Left renal cortex interstitium (tissue), 4 donors: Measurements from ENCODE around the gene SLC7A14. TPM values are rescaled to one million over a fixed set of nuclear protein-coding genes. Genes with fewer than 3 reads are reported as not detected.
"Not testable (repeated sequence)": the region's sequence is repeated elsewhere in the genome, so short reads cannot be mapped to it uniquely, and the experiment has no call there.

ENCODE experiments used
- DNase-seq, 4 donors: peaks; one replicate each; pipeline ENCODE4 v3.0.0-alpha.2; 2013; ENCODE audit warnings: low read depth in 4 of 4, low spot score in 2 of 4, missing footprints in 1 of 4
- polyA plus RNA-seq, 4 donors: library from polyadenylated mRNA; unstranded; fragments of 120-200 nt; gene quantifications; one replicate each; pipeline ENCODE4 v1.2.1, GENCODE V29; 2013; ENCODE audit not compliant: insufficient read length in 4 of 4

The SLC7A14 gene
- polyA plus RNA-seq, 4 donors, result 1.7 to 2.8 (median 2.3) TPM

- no peak for DNase-seq
Measured at GRCh38 chr3:170598091-170598502, 12.2 kb upstream of the SLC7A14 start.

- no peak for DNase-seq
Measured at GRCh38 chr3:170594528-170594927, 8.7 kb upstream of the SLC7A14 start.

- no peak for DNase-seq
Measured at GRCh38 chr3:170593634-170594033, 7.8 kb upstream of the SLC7A14 start.

GRCh38 chr3:170589113-170589512, 3.2 kb upstream of the SLC7A14 start:
- DNase-seq, result no peak

- no peak for DNase-seq
Measured at GRCh38 chr3:170585008-170585936, 603 bp downstream of the SLC7A14 start.

- DNase-seq, result peak; percentile 51 to 88 (median 66)
Measured at GRCh38 chr3:170584585-170585007, 1.3 kb downstream of the SLC7A14 start.

- DNase-seq, result no peak
Measured at GRCh38 chr3:170579646-170580045, 6.2 kb downstream of the SLC7A14 start.

- no peak for DNase-seq
Measured at GRCh38 chr3:170572665-170573253, 13.1 kb downstream of the SLC7A14 start.

- not testable (repeated sequence) for DNase-seq
Measured at GRCh38 chr3:170567598-170567997, 18.3 kb downstream of the SLC7A14 start.

- no peak for DNase-seq
Measured at GRCh38 chr3:170566413-170566812, 19.5 kb downstream of the SLC7A14 start.

- no peak for DNase-seq
Measured at GRCh38 chr3:170565495-170565894, 20.4 kb downstream of the SLC7A14 start.

GRCh38 chr3:170564664-170565063, 21.2 kb downstream of the SLC7A14 start:
- no peak for DNase-seq

- DNase-seq, result no peak
Measured at GRCh38 chr3:170563712-170564423, 22.0 kb downstream of the SLC7A14 start.

GRCh38 chr3:170562080-170562479, 23.8 kb downstream of the SLC7A14 start:
- no peak for DNase-seq

- DNase-seq, result no peak
Measured at GRCh38 chr3:170560717-170561382, 25.0 kb downstream of the SLC7A14 start.

GRCh38 chr3:170560296-170560695, 25.6 kb downstream of the SLC7A14 start:
- DNase-seq, result no peak

- no peak for DNase-seq
Measured at GRCh38 chr3:170558427-170558826, 27.4 kb downstream of the SLC7A14 start.

GRCh38 chr3:170555329-170555728, 30.5 kb downstream of the SLC7A14 start:
- DNase-seq, result no peak

- no peak for DNase-seq
Measured at GRCh38 chr3:170553788-170554757, 31.8 kb downstream of the SLC7A14 start.

- DNase-seq, result no peak
Measured at GRCh38 chr3:170551252-170551651, 34.6 kb downstream of the SLC7A14 start.
